HEK293T (cell line): ENCODE results near the gene CFAP52.

Experiments used
- BHLHE40 ChIP-seq: fragments of 450-650 bp; IDR thresholded peaks from 2 replicates; pipeline ENCODE4 v1.6.1; 2016; ENCODE audit warnings: mild to moderate bottlenecking, moderate library complexity, borderline replicate concordance
- FOXM1 ChIP-seq: fragments of 450-650 bp; IDR thresholded peaks from 2 replicates; pipeline ENCODE4 v1.6.1; 2017; ENCODE audit warnings: mild to moderate bottlenecking, borderline replicate concordance
- SUZ12 ChIP-seq: fragments of 450-650 bp; IDR thresholded peaks from 2 replicates; pipeline ENCODE4 v1.6.1; 2016; ENCODE audit warnings: mild to moderate bottlenecking

DNA sequence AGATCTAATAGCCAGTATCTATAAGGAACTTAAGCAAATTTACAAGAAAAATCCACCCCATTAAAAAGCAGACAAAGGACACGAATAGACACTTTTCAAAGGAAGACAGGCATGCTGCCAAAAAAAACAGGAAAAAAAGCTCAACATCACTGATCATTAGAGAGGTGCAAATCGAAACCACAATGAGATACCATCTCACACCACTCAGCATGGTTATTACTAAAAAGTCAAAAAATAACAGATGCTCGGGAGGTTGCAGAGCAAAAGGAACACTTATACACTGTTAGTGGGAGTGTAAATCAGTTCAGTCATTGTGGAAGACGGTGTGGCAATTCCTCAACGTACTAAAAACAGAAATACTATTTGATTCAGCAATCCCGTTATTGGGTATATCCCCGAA lies 10.4 kb upstream of the CFAP52 start:
- TF ChIP-seq FOXM1 (no peak), BHLHE40 (no peak), SUZ12 (no peak)
